HepG2 (cell line): ENCODE results near the gene CTNNA2. TPM values are rescaled to one million over a fixed set of nuclear protein-coding genes. Genes with fewer than 3 reads are reported as not detected.

ENCODE experiments used
- CBX1 ChIP-seq: IDR thresholded peaks from one replicate; pipeline ENCODE4 v1.6.1; 2016; ENCODE audit warnings: antibody characterized with exemption, low read depth
- CEBPB ChIP-seq: IDR thresholded peaks from 2 replicates; pipeline ENCODE4 v1.6.1; 2011; ENCODE audit warnings: low read depth, low read length, improper control_type of control experiment, borderline replicate concordance
- NKX3-1 ChIP-seq: sonication (generic); formaldehyde crosslinking; IDR thresholded peaks from 2 replicates; pipeline ENCODE4 v1.5.0; 2020; ENCODE audit warnings: missing genetic modification reagents
- ZBTB14 ChIP-seq: sonication (generic); formaldehyde crosslinking; IDR thresholded peaks from 2 replicates; pipeline ENCODE4 v1.4.0; 2020; ENCODE audit warnings: missing genetic modification reagents
- ZNF235 ChIP-seq: sonication (generic); formaldehyde crosslinking; IDR thresholded peaks from 2 replicates; pipeline ENCODE4 v1.8.1; 2023; ENCODE audit warnings: mild to moderate bottlenecking, missing genetic modification reagents, borderline replicate concordance
- ZNF317 ChIP-seq: sonication (generic); formaldehyde crosslinking; IDR thresholded peaks from 2 replicates; pipeline ENCODE4 v1.5.0; 2020; ENCODE audit warnings: mild to moderate bottlenecking, missing genetic modification reagents
- ZNF468 ChIP-seq: sonication (generic); formaldehyde crosslinking; IDR thresholded peaks from 2 replicates; pipeline ENCODE4 v1.8.0; 2022; ENCODE audit warnings: mild to moderate bottlenecking, moderate library complexity, missing genetic modification reagents
- ZNF543 ChIP-seq: sonication (generic); formaldehyde crosslinking; IDR thresholded peaks from 2 replicates; pipeline ENCODE4 v1.4.0; 2020; ENCODE audit warnings: mild to moderate bottlenecking, missing genetic modification reagents
- ZNF646 ChIP-seq: sonication (generic); formaldehyde crosslinking; IDR thresholded peaks from 2 replicates; pipeline ENCODE4 v1.9.0; 2021; ENCODE audit warnings: mild to moderate bottlenecking, missing genetic modification reagents
- polyA plus RNA-seq, 8 experiments: library from polyadenylated mRNA; depleted of rRNA in 3 of 8; stranded (reverse) in 7 of 8; unstranded in 1 of 8; fragments of >200 nt; fragmentation: Illumina TruSeq in 4 of 8; extraction: Trizol in 4 of 8; gene quantifications; 2 replicates each; pipeline versions ENCODE4 v1.2.1 to v1.2.3, GENCODE V29; 2011 to 2016; ENCODE audit warnings: low read depth in 4 of 8, missing spikeins in 1 of 8, mixed read lengths in 1 of 8; ENCODE audit not compliant: insufficient read depth in 1 of 8
- total RNA-seq, 5 experiments: library from RNA; depleted of rRNA; stranded (reverse); fragments of >200 nt; fragmentation: Illumina TruSeq; extraction: Trizol; gene quantifications; 2 replicates each; pipeline ENCODE4 v1.2.3, GENCODE V29; 2016; ENCODE audit warnings: low read depth in 1 of 5

Gene CTNNA2
- total and polyA plus RNA-seq, 2 of the 13 experiments (the other 11 are each of a cell fraction or from before 2014, with no cell fraction given) = not detected

- TF ChIP-seq ZNF646 (CRISPR knock-in tag) (no peak), ZNF235 (no peak), NKX3-1 (CRISPR knock-in tag) (no peak), CEBPB (no peak), ZNF543 (CRISPR knock-in tag) (no peak), ZNF317 (CRISPR knock-in tag) (no peak), ZNF468 (CRISPR knock-in tag) (no peak), ZBTB14 (CRISPR knock-in tag) (no peak), CBX1 (no peak)
Observed at GRCh38 chr2:80329491-80329890, 816.6 kb downstream of the CTNNA2 start (continued).
